Measurements from ENCODE around the gene XKRX. TPM values are rescaled to one million over a fixed set of nuclear protein-coding genes. Genes with fewer than 3 reads are reported as not detected.

XKRX gene
- total RNA-seq, 1 donor, result under 0.01 TPM

DNA sequence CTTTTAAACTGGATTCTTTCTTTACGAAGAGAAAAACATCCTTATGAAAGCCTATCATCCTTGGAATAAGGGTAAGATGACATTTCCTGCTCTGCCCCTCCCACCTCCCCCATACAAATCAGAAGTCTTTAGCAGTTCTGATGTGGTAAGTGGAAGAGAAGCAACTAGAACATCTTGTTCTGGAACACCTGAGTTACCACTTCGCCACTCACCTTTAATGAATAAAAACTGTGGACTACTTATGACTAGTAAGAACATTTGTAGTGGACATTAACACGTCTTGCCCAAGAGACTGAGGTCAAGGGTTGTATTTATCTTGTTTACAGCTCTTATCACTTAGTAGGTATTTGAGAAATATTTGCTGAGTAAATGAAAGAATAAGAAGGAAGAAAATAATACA, 4.3 kb downstream of the XKRX start:
- H3K36me3 ChIP-seq (ENCODE audit: insufficient read depth, low read length), result no peaks in the 10 kb centered on the region
- no peak overlapping the region for H2AFZ ChIP-seq (ENCODE audit: low read length)
- DNase-seq (ENCODE audit: insufficient read length, low spot score, missing footprints), result peak; percentile 41
- H4K20me1 ChIP-seq (ENCODE audit: insufficient read depth, low read length), result no peaks in the 10 kb centered on the region
- H3K4me1 ChIP-seq (ENCODE audit: insufficient read depth, low read length), result no peaks in the 10 kb centered on the region
- H3K4me3 ChIP-seq (ENCODE audit: insufficient read depth, low read length), result no peak overlapping the region
- H3K4me2 ChIP-seq (ENCODE audit: insufficient read depth, low read length), result no peak overlapping the region
- no peaks in the 10 kb centered on the region for H3K79me2 ChIP-seq (ENCODE audit: insufficient read depth, low read length)
- H3K27ac ChIP-seq (ENCODE audit: low read depth, low read length), result no peak overlapping the region
- peaks cover 9% of the 10 kb centered on the region for H3K27me3 ChIP-seq (ENCODE audit: insufficient read depth, low read length)
- TF ChIP-seq, protein P1, sequence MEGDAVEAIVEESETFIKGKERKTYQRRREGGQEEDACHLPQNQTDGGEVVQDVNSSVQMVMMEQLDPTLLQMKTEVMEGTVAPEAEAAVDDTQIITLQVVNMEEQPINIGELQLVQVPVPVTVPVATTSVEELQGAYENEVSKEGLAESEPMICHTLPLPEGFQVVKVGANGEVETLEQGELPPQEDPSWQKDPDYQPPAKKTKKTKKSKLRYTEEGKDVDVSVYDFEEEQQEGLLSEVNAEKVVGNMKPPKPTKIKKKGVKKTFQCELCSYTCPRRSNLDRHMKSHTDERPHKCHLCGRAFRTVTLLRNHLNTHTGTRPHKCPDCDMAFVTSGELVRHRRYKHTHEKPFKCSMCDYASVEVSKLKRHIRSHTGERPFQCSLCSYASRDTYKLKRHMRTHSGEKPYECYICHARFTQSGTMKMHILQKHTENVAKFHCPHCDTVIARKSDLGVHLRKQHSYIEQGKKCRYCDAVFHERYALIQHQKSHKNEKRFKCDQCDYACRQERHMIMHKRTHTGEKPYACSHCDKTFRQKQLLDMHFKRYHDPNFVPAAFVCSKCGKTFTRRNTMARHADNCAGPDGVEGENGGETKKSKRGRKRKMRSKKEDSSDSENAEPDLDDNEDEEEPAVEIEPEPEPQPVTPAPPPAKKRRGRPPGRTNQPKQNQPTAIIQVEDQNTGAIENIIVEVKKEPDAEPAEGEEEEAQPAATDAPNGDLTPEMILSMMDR (IDR thresholded peaks at IDR 0.05; ENCODE audit: extremely low read depth, low read depth, low read length), result no peak
- no peaks in the 10 kb centered on the region for H3K9me3 ChIP-seq (ENCODE audit: low read depth, low read length)

DNA sequence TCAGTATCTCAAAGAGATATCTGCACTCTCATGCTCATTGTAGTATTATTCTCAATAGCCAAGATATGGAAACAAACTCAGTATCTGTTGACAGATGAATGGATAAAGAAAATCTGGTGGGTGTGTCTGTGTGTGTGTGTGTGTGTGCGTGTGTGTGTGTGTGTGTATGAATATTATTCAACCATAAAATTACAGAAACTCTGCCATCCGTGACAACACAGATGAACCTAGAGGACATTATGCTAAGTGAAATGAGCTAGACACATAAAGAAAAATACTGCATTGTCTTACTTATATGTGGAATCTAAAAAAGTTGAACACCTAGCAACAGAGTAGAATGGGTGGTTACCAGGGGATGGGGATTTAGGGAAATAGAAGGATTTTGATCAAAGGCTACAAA, 13.2 kb downstream of the XKRX start:
- Histone ChIP-seq H3K27me3 (ENCODE audit: insufficient read depth, low read length) (no peaks in the 10 kb centered on the region), H3K4me2 (ENCODE audit: insufficient read depth, low read length) (no peak overlapping the region), H3K9me3 (ENCODE audit: low read depth, low read length) (no peaks in the 10 kb centered on the region), H2AFZ (ENCODE audit: low read length) (no peak overlapping the region), H3K79me2 (ENCODE audit: insufficient read depth, low read length) (no peaks in the 10 kb centered on the region), H4K20me1 (ENCODE audit: insufficient read depth, low read length) (no peaks in the 10 kb centered on the region), H3K36me3 (ENCODE audit: insufficient read depth, low read length) (no peaks in the 10 kb centered on the region), H3K4me1 (ENCODE audit: insufficient read depth, low read length) (no peaks in the 10 kb centered on the region), H3K27ac (ENCODE audit: low read depth, low read length) (no peak overlapping the region), H3K4me3 (ENCODE audit: insufficient read depth, low read length) (no peak overlapping the region)
- TF ChIP-seq, protein P1 (IDR thresholded peaks at IDR 0.05; ENCODE audit: extremely low read depth, low read depth, low read length), result no peak
- no peak for DNase-seq (ENCODE audit: insufficient read length, low spot score, missing footprints)

DNA sequence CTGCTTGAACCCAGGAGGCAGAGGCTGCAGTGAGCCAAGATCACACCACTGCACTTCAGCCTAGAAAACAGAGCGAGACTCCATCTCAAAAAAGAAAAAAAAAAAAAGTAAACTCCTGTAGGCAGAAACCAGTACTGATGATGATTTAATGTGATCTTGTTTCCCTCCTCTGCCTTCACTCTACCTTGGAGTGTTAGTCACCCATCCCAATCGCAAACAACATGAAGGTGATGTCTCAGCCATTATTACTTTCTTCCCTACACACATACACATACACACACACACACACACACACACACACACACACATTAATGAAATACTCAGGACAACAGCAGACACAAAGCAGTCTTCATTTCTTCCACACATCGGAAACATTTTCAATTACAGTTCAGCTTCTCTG, 15.6 kb downstream of the XKRX start:
- Histone ChIP-seq H3K4me1 (ENCODE audit: insufficient read depth, low read length) (no peaks in the 10 kb centered on the region), H3K4me3 (ENCODE audit: insufficient read depth, low read length) (no peak overlapping the region), H2AFZ (ENCODE audit: low read length) (no peak overlapping the region), H3K79me2 (ENCODE audit: insufficient read depth, low read length) (no peaks in the 10 kb centered on the region), H3K9me3 (ENCODE audit: low read depth, low read length) (no peaks in the 10 kb centered on the region), H3K4me2 (ENCODE audit: insufficient read depth, low read length) (no peak overlapping the region), H4K20me1 (ENCODE audit: insufficient read depth, low read length) (no peaks in the 10 kb centered on the region), H3K27me3 (ENCODE audit: insufficient read depth, low read length) (no peaks in the 10 kb centered on the region), H3K36me3 (ENCODE audit: insufficient read depth, low read length) (no peaks in the 10 kb centered on the region), H3K27ac (ENCODE audit: low read depth, low read length) (no peak overlapping the region)
- no peak for DNase-seq (ENCODE audit: insufficient read length, low spot score, missing footprints)
- TF ChIP-seq, protein P1 (IDR thresholded peaks at IDR 0.05; ENCODE audit: extremely low read depth, low read depth, low read length), result no peak

DNA sequence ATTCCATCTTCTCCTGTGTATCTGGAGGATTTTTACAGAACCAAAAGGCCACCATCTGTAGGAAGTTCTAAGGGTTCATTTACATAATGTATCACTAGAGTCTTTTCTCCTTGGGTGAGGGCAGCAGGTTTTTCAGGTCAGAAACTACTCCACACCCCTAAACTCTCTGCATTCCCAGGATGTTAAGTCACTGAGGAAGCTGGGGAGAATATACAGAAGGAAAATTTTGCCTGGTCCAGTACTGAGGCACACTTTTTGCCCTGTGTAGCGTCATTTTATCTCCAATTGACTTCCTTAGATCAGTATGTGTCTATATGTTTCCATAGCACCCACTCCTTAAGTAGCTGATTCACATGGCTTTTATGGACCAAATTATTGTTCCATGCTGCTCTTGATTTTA, 17.0 kb downstream of the XKRX start:
- Histone ChIP-seq H3K27ac (ENCODE audit: low read depth, low read length) (no peak overlapping the region), H3K4me1 (ENCODE audit: insufficient read depth, low read length) (no peaks in the 10 kb centered on the region), H3K27me3 (ENCODE audit: insufficient read depth, low read length) (no peaks in the 10 kb centered on the region), H3K9me3 (ENCODE audit: low read depth, low read length) (no peaks in the 10 kb centered on the region), H3K4me2 (ENCODE audit: insufficient read depth, low read length) (no peak overlapping the region), H3K79me2 (ENCODE audit: insufficient read depth, low read length) (no peaks in the 10 kb centered on the region), H3K4me3 (ENCODE audit: insufficient read depth, low read length) (no peak overlapping the region), H2AFZ (ENCODE audit: low read length) (no peak overlapping the region), H4K20me1 (ENCODE audit: insufficient read depth, low read length) (no peaks in the 10 kb centered on the region), H3K36me3 (ENCODE audit: insufficient read depth, low read length) (no peaks in the 10 kb centered on the region)
- TF ChIP-seq, protein P1 (IDR thresholded peaks at IDR 0.05; ENCODE audit: extremely low read depth, low read depth, low read length), result no peak
- DNase-seq (ENCODE audit: insufficient read length, low spot score, missing footprints), result no peak
